Glutamatergic neuron (in vitro differentiated cells): ENCODE results near the gene MEST. TPM values are rescaled to one million over a fixed set of nuclear protein-coding genes. Genes with fewer than 3 reads are reported as not detected.
A peak's percentile ranks its signal among the peaks of the same experiment; 100 is the strongest.

Experiments used
- DNase-seq: peaks from one replicate; pipeline ENCODE4 v3.0.0; 2022
- H3K27ac Mint-ChIP-seq: one replicate; pipeline ENCODE4 v1.8.0; 2020; ENCODE audit warnings: mild to moderate bottlenecking, mixed read lengths, inconsistent platforms; ENCODE audit not compliant: unreplicated experiment
- H3K27me3 Mint-ChIP-seq: one replicate; pipeline ENCODE4 v1.8.0; 2020; ENCODE audit warnings: mild to moderate bottlenecking, moderate library complexity, mixed read lengths, inconsistent platforms; ENCODE audit not compliant: unreplicated experiment
- H3K36me3 Mint-ChIP-seq: one replicate; pipeline ENCODE4 v1.8.0; 2020; ENCODE audit warnings: mild to moderate bottlenecking, mixed read lengths, inconsistent platforms; ENCODE audit not compliant: unreplicated experiment
- H3K4me1 Mint-ChIP-seq: one replicate; pipeline ENCODE4 v1.8.0; 2020; ENCODE audit warnings: mild to moderate bottlenecking, low read depth, mixed read lengths, inconsistent platforms; ENCODE audit not compliant: unreplicated experiment
- H3K4me3 Mint-ChIP-seq: one replicate; pipeline ENCODE4 v1.8.0; 2020; ENCODE audit warnings: mild to moderate bottlenecking, mixed read lengths, inconsistent platforms; ENCODE audit not compliant: unreplicated experiment
- H3K9me3 Mint-ChIP-seq: one replicate; pipeline ENCODE4 v1.8.0; 2020; ENCODE audit warnings: mild to moderate bottlenecking, moderate library complexity, mixed read lengths, inconsistent platforms; ENCODE audit not compliant: unreplicated experiment
- CTCF ChIP-seq: fragments of 200-600 bp; sonication (generic); IDR thresholded peaks from one replicate; pipeline ENCODE4 v1.5.0; 2021; ENCODE audit not compliant: partially characterized antibody, unreplicated experiment
- total RNA-seq: library from RNA; stranded (reverse); fragmentation: NEBNext Ultra II Directional; extraction: Animal tissue kit (Norgen Biotek cat#: 25700); gene quantifications from one replicate; pipeline ENCODE4 v1.2.1, GENCODE V29; 2021; ENCODE audit not compliant: unreplicated experiment

The MEST gene
- total RNA-seq, 1 donor from 2014 or later, result 186 TPM

GRCh38 chr7:130489140-130489983 lies 2.5 kb upstream of the MEST start:
- Mint-ChIP-seq H3K4me1 (peaks cover 17% of the 10 kb centered on the region), H3K36me3 (peaks cover 10% of the 10 kb centered on the region), H3K27ac (peak overlapping the region; percentile 9), H3K4me3 (peak overlapping the region; percentile 40), H3K27me3 (peaks cover 4% of the 10 kb centered on the region), H3K9me3 (peaks cover 13% of the 10 kb centered on the region)
- no peak for TF ChIP-seq CTCF
- DNase-seq, result no peak

- Mint-ChIP-seq H3K4me1 (peaks cover 20% of the 10 kb centered on the region), H3K9me3 (peaks cover 13% of the 10 kb centered on the region), H3K36me3 (peaks cover 10% of the 10 kb centered on the region), H3K27ac (peak overlapping the region; percentile 85), H3K4me3 (peak overlapping the region; percentile 85), H3K27me3 (peaks cover 4% of the 10 kb centered on the region)
- TF ChIP-seq CTCF, result no peak
- DNase-seq, result peak; percentile 40
These were observed 1.5 kb upstream of the MEST start for GRCh38 chr7:130490311-130490791.

- H3K4me3 Mint-ChIP-seq, result peak overlapping the region; percentile 91
- peak overlapping the region; percentile 85 for H3K27ac Mint-ChIP-seq
- TF ChIP-seq CTCF, result peak; percentile 84
- peak; percentile 75 for DNase-seq
- peaks cover 4% of the 10 kb centered on the region for H3K27me3 Mint-ChIP-seq
- peaks cover 13% of the 10 kb centered on the region for H3K9me3 Mint-ChIP-seq
- H3K4me1 Mint-ChIP-seq, result peaks cover 20% of the 10 kb centered on the region
- H3K36me3 Mint-ChIP-seq, result peaks cover 10% of the 10 kb centered on the region
These were observed 739 bp upstream of the MEST start for GRCh38 chr7:130490888-130491804.

- no peak for TF ChIP-seq CTCF
- H3K4me1 Mint-ChIP-seq, result peaks cover 16% of the 10 kb centered on the region
- DNase-seq, result no peak
- peak overlapping the region; percentile 85 for H3K4me3 Mint-ChIP-seq
- peaks cover 10% of the 10 kb centered on the region for H3K36me3 Mint-ChIP-seq
- H3K27ac Mint-ChIP-seq, result no peak overlapping the region
- H3K27me3 Mint-ChIP-seq, result peaks cover 6% of the 10 kb centered on the region
- peaks cover 9% of the 10 kb centered on the region for H3K9me3 Mint-ChIP-seq
These were observed 814 bp downstream of the MEST start for GRCh38 chr7:130492523-130493274.
